Measurements from ENCODE around the gene HCAR2.
"Not testable (repeated sequence)": the region's sequence is repeated elsewhere in the genome, so short reads cannot be mapped to it uniquely, and the experiment has no call there.

HCAR2 gene

DNA sequence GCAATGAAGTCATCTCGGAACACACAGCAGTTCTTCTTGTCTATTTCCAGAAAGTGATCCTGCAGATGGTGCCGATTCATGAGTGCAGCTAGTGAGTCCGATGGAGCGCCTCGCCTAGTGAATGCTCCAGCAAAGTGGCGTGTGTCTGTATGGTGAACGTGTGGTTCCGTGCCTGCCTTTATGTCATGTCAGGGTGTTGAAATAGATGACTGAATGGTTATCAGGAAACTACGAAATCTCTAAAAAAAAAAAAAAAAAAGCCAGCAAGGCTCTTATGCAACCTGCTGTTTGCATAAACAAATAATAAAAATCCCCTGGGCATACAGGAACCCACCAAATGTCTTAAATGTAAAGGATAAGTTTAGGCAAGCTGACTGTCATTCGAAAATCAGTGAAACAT is 13.5 kb upstream of the HCAR2 start, which contains the start of gene HCAR3:
TSS of gene HCAR3 (minus strand) at position 154 of the 400 bp plus-strand sequence. CDS start at position 80, 74 bp downstream.
- not testable (repeated sequence) for DNase-seq (ENCODE audit: low read depth)

- DNase-seq (ENCODE audit: low read depth): not testable (repeated sequence)
These were observed 12.1 kb upstream of the HCAR2 start for GRCh38 chr12:122715211-122715610.

GRCh38 chr12:122713491-122714188 is 10.5 kb upstream of the HCAR2 start:
- DNase-seq (ENCODE audit: low read depth): not testable (repeated sequence)

DNA sequence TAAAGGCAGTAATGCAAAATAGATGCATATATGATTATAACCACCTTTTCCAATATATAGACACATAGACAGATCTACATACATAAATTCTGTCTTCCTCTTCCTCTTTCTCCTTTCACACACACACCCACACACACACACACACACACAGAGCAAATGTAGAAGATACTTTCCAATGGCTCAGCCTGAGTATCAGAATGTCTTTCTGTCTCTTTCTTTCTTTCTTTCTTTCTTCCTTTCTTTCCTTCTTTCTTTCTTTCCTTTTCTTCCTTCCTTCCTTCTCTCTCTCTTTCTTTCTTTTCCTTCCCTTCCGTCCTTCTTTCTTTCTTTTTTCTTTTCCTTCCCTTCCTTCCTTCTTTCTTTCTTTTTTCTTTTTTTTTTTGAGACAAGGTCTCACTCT is 8.1 kb upstream of the HCAR2 start:
- DNase-seq (ENCODE audit: low read depth): not testable (repeated sequence)

- DNase-seq (ENCODE audit: low read depth): not testable (repeated sequence)
These were observed 7.2 kb upstream of the HCAR2 start for GRCh38 chr12:122710341-122710740.

GRCh38 chr12:122709287-122709686 is 6.1 kb upstream of the HCAR2 start:
- DNase-seq (ENCODE audit: low read depth): not testable (repeated sequence)

DNA sequence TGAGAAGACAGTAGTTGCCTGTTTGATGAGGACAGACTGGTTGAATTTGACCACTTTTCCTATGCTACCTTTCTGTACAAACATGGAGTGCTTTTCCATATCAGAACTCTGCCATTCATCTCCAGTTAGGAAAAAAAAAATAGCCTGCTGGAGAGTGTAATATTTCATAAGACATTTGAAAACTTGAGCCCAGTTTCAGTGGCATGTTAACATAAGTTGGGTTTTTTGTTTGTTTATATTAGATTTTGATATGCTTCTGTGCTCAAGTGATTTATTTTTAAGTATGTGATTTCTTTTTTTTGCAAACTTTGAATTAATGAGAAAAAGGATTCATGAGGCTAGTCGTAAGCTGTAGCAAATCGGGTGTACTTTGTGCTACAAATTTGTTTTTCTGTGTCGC is 684 bp upstream of the HCAR2 start:
- DNase-seq (ENCODE audit: low read depth): not testable (repeated sequence)

DNA sequence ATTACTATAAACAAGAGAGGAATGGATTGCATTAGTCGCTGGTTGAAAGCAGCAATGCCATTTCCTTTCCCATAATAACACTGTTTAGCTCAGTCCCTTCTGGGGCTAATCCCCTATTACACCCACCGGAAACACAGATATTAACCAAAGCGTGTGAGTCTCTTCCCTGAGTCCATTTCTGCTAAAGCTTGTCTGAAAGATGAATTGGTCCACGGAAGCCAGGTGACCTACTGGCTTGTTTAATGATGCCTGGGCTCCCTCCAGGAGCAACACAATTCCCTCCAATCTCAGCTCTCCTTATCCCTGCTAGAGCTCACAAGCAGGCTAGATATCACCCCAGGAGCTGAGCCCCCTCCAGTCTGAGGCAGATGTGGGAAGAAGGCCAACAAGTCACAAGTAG is 1.7 kb downstream of the HCAR2 start:
- not testable (repeated sequence) for DNase-seq (ENCODE audit: low read depth)

- DNase-seq (ENCODE audit: low read depth): not testable (repeated sequence)
These were observed 3.0 kb downstream of the HCAR2 start for GRCh38 chr12:122700038-122700710.

DNA sequence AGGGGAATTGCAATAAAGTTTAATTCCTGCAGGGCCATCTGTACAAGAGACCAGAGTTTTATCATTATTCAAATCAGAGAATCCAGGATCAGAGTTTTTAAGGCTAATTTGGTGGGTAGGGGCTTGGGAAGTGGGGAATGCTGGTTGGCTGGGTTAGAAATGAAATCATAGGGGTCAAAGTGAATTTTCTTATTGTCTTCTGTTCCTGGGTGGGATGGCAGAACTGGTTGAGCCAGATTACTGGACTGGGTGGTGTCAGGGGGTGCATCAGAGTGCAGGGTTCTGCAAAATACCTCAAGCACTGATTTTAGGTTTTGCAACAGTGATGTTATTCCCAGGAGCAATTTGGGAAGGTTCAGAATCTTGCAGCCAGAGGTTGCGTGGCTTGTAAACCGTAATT is 6.2 kb downstream of the HCAR2 start:
- not testable (repeated sequence) for DNase-seq (ENCODE audit: low read depth)

- DNase-seq (ENCODE audit: low read depth): no peak
These were observed 11.6 kb downstream of the HCAR2 start for GRCh38 chr12:122691566-122691965.

- DNase-seq (ENCODE audit: low read depth): no peak
These were observed 14.9 kb downstream of the HCAR2 start for GRCh38 chr12:122688291-122688690.

GRCh38 chr12:122687086-122687485 is 16.1 kb downstream of the HCAR2 start:
- no peak for DNase-seq (ENCODE audit: low read depth)

DNA sequence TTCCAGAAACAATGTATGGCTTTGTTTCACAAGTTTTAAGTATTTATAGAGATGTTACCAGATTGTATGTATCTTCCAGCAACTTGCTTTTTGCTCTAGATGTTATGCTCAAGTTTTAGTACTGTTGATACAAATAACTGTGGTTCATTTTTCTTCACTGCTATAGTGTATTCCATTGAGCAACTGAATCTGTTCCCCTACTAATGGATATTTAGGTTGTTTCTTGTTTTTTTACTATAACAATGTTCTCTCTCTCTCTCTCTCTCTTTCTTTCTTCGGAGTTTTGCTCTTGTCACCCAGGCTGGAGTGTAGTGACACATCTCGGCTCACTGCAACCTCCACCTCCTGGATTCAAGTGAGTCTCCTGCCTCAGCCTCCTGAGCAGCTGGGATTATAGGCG is 16.6 kb downstream of the HCAR2 start:
- DNase-seq (ENCODE audit: low read depth): no peak

GRCh38 chr12:122684297-122684813 is 18.8 kb downstream of the HCAR2 start:
- no peak for DNase-seq (ENCODE audit: low read depth)

DNA sequence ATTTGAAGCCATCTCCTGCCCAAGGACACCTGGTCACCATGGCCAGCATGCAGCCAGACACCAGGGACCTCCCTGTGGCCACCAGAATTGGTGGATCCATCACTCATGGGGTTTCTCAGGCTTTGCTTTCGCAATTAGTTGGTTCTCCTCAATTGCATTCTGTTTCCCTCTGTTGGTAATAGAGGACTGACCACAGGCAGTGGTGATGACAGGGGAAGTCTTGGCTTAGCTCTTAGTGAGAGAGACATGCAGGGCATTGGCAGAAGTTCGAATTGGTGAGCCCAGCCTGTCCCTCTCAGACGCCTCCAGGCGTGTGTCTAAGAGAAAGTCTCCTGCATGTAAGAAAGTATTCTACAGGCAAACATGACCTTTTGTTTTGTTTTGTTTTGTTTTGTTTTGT is 21.3 kb downstream of the HCAR2 start:
- no peak for DNase-seq (ENCODE audit: low read depth)

GRCh38 chr12:122680989-122681388 is 22.2 kb downstream of the HCAR2 start:
- DNase-seq (ENCODE audit: low read depth): not testable (repeated sequence)

GRCh38 chr12:122676781-122677180 is 26.4 kb downstream of the HCAR2 start:
- DNase-seq (ENCODE audit: low read depth): not testable (repeated sequence)

- not testable (repeated sequence) for DNase-seq (ENCODE audit: low read depth)
These were observed 27.1 kb downstream of the HCAR2 start for GRCh38 chr12:122676015-122676414.

GRCh38 chr12:122672515-122672914 is 30.6 kb downstream of the HCAR2 start:
- no peak for DNase-seq (ENCODE audit: low read depth)

GRCh38 chr12:122669397-122670070 is 33.6 kb downstream of the HCAR2 start:
- DNase-seq (ENCODE audit: low read depth): peak; percentile 86

GRCh38 chr12:122668268-122668667 is 34.9 kb downstream of the HCAR2 start:
- no peak for DNase-seq (ENCODE audit: low read depth)

DNA sequence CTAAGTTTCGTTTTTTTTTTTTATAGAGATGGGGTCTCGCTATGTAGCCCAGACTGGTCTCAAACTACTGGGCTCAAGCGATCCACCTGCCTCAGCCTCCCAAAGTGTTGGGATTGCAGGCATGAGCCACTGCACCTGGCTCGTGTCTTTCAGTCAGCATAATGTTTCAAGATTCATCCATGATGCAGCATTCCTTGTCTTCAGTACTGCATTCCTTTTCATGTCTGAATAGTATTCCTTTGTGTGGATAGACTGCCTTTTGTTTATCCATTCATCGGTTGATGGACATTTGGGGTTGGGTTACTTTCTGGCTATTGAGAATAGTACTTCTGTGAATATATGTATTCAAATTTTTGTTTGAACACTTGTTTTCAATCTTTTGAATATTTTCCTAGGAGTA is 37.4 kb downstream of the HCAR2 start:
- DNase-seq (ENCODE audit: low read depth): no peak
